Measurements from ENCODE around the gene VSIR.

The VSIR gene

DNA sequence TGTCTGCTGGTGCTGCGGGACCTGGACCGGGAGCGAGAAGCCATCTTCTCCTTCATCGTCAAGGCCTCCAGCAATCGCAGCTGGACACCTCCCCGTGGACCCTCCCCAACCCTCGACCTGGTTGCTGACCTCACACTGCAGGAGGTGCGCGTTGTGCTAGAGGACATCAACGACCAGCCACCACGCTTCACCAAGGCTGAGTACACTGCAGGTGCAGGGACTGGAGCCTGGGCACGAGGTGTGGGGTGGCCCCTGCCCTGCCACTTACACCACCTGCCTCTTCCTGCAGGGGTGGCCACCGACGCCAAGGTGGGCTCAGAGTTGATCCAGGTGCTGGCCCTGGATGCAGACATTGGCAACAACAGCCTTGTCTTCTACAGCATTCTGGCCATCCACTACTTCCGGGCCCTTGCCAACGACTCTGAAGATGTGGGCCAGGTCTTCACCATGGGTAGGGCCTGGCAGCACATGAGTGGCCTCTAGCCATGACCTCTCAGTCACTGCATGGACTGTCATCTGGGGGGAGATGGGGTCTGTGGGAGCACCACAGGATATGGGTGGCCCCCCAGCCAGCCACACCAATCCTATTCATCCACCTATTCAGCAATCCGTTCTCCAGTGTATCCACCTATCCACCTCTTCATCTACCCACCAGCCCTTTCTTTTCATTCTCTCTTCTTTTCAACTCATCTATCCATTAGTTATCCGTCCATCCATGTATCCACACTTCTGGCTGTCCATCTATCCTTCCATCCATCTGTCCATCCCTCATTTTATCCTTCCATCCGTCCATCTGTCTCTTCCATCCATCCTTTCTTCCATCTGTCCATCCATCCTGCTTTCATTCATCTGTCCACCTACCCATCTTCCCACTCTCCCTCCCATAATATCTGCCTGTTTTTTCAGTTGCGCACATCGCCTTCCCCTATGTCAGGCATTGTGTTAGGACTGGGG lies 34.5 kb upstream of the VSIR start:
- Histone ChIP-seq H3K27ac (no peak overlapping the region), H3K4me3 (no peak overlapping the region)

DNA sequence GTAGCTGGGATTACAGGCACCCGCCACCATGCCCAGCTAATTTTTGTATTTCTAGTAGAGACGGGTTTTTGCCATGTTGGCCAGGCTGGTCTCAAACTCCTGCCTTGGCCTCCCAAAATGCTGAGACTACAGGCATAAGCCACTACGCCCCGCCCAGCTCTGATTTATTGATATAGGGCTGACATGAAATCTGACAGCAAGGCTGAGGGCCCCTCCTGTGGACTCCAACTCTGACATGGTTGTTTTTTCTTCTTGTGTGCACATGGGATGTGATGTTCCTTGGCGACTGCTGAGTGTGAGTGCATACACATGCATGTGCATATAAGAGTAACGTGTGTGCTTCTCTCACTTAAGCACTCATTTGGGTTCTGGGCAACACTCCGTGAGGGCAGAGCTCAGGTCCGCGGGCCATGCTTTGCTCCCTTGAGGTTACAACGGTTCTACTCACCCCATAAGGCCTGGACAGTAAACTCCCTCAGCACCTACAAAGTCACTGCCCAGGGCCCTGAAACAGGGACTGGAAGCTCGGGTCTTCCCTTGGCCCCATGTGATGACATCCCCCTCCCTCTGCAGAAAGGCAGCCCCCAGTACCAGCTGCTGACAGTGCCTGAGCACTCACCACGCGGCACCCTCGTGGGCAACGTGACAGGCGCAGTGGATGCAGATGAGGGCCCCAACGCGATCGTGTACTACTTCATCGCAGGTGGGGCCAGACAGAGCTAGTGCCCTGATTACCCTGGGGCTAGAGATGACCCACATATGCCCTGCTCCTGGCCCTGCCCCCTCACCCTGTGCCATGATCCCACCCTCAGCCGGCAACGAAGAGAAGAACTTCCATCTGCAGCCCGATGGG lies 33.6 kb upstream of the VSIR start:
- Histone ChIP-seq H3K4me3 (no peak overlapping the region), H3K27ac (no peak overlapping the region)

DNA sequence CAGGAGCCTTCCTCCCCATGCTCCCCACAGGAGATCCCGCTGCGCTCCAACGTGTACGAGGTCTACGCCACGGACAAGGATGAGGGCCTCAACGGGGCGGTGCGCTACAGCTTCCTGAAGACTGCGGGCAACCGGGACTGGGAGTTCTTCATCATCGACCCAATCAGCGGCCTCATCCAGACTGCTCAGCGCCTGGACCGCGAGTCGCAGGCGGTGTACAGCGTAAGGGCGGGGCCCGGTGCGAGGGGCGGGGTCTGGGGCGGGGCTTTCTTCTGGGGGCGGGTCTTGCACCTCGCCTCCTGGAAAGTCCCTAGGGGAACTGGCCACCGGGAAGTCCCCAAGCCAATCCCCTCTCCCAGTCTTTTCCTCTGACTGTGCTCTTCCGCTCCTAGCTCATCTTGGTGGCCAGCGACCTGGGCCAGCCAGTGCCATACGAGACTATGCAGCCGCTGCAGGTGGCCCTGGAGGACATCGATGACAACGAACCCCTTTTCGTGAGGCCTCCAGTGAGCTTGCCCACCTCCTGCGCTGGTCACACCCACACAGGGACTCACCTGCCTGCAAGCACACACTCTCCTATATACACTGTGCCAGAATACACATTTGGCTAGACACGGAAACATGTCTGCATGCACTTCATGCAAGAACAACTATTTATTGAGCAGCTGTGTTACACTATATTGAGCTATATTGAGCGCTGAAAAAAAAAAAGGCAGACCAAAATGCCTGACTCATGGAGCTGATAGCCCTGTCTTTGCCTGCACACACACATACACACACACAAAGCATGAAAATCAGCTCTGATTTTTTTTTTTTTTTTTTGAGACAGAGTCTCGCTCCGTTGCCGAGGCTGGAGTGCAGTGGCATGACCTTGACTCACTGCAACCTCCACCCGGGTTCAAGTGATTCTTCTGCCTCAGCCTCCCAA lies 32.7 kb upstream of the VSIR start:
- no peak overlapping the region for H3K27ac ChIP-seq
- no peak overlapping the region for H3K4me3 ChIP-seq

DNA sequence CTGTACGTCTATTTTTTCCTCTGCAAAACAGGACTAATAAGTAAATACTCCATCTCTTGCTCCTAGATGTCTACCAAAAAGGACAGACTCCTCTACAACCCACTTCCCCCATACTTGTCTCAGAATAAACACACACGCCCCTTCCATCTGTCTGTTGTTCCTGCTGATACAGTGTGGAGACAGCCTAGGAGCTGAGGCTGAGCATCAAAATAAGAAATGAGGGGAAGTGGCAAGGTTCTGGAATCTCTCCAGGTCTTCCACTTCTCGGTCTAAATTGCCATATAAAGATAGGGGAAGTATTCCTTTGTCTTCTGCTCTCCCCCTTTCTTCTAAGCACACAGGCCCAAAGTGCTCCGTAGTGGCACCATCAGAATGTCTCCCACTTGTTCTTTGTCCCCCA lies 30.8 kb upstream of the VSIR start:
- Histone ChIP-seq H3K4me3 (no peak overlapping the region), H3K27ac (peak overlapping the region in 1 of 21 experiments; percentile 29)

DNA sequence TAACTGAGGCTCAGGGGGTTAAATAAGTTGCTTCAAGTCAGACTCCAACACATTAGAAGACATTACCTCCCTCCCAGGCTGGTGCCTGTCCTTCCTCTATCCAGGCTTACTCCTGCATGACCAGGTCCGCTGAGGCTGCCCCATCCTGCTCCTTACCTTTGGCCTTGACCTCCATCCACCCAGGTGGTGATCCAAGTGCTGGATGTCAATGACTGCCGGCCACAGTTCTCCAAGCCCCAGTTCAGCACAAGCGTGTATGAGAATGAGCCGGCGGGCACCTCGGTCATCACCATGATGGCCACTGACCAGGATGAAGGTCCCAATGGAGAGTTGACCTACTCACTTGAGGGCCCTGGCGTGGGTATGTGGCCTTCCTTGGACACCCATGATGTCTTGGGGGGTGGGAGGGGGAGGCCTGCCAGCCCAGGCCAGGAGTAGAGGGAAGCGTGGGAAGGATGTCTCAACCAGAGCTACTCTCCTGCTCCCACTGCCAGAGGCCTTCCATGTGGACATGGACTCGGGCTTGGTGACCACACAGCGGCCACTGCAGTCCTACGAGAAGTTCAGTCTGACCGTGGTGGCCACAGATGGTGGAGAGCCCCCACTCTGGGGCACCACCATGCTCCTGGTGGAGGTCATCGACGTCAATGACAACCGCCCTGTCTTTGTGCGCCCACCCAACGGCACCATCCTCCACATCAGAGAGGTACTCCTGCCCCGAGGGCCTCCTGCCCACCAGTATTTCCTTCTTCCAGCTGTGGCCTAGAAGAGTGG lies 29.6 kb upstream of the VSIR start:
- no peak overlapping the region for H3K27ac ChIP-seq
- no peak overlapping the region for H3K4me3 ChIP-seq

DNA sequence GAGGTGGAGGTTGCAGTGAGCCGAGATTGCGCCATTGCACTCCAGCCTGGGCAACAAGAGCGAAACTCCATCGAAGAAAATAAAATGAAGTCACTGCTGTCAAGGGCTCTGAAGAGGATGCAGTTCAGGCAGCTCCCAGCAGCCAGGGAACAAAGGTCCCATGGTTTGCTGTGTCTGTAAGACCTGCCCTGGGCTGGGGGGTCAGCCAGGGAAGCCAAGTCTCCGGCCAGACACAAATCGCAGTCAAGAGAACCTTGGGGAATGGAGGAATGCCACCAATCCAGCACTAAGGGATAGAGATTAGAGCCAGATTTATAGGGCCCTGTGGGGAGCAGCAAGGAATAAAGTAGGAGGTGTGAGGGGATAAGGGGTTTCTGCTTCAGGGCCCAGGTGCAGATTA lies 28.9 kb upstream of the VSIR start:
- no peak overlapping the region for H3K27ac ChIP-seq
- H3K4me3 ChIP-seq, result no peak overlapping the region

DNA sequence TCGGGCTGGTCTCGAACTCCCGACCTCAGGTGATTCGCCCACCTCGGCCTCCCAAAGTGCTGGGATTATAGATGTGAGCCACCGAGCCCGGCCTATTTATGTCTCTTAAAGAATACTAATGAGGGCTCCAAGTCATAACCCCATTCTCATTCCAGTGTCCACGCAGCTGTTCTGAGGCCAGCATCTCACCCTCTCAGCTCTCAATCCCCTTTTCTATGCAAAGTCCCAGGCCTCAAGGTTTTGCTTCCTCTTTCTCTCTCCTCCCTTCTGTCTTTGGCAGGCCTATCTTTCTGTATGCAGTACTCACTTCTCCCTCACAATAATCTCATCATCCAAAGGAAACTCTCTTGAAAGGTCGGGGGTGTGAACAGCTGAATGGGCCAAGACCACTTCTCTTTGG lies 28.0 kb upstream of the VSIR start:
- Histone ChIP-seq H3K4me3 (no peak overlapping the region), H3K27ac (no peak overlapping the region)

DNA sequence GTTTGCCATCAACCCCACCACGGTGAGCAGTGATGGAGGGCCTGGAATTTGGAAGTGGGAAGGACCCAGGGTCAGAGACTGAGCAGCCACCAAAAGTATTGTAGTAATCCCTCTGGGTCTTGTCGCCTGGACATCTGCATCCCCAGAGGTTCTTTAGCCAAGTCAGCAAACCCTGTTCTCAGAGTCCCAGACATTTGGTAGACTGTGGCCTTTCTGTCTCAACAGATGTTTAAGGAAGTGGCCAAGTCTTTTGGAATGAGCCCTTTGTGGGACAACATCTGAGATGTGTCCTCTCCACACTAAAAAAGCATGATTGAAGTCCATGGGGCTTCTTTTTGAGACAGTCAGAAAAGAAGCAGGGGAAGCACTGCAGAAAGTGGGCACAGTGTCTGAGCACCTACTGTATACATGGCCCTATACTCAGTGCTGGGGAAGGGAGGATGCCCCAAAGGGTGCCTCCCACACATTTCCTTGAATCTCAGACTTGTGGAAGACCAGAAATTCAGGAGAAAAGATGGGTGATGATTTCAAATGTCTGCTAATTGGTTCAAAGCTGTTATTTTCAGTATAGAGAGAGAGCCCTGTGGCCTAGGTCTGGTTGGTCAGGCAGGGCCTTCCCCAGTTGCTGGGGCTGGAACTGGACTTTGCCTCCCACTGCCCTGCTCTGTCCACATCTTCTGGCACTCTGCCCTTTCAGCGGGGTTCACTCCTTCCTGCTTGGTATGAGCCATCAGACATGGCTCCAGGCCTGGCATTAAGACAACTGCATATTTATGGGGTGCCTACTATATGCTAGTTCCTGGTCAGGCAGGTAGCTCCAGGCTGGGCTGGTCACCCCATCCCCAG lies 26.5 kb upstream of the VSIR start:
- H3K27ac ChIP-seq, result no peak overlapping the region
- no peak overlapping the region for H3K4me3 ChIP-seq

DNA sequence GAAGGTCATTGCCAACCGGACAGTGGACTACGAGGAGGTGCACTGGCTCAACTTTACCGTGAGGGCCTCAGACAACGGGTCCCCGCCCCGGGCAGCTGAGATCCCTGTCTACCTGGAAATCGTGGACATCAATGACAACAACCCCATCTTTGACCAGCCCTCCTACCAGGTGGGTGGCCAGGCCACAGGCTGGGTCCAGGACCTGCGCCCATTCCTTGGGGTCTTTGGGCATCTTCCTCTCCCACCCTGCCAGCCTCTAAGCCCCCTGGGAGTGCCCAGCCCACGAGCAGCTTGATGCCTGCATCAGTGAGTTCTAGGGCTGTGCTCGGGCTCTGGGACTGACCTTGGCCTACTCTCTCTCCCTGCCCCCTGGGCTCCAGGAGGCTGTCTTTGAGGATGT lies 25.8 kb upstream of the VSIR start:
- no peak overlapping the region for H3K4me3 ChIP-seq
- H3K27ac ChIP-seq, result no peak overlapping the region

DNA sequence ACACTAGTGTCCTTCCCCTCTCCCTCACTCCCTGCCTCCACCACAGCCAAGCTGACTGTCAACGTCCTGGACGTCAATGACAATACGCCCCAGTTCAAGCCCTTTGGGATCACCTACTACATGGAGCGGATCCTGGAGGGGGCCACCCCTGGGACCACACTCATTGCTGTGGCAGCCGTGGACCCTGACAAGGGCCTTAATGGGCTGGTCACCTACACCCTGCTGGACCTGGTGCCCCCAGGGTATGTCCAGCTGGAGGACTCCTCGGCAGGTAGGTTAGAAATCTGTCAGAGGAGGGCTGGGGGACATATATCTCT lies 24.9 kb upstream of the VSIR start:
- no peak overlapping the region for H3K4me3 ChIP-seq
- H3K27ac ChIP-seq, result no peak overlapping the region

DNA sequence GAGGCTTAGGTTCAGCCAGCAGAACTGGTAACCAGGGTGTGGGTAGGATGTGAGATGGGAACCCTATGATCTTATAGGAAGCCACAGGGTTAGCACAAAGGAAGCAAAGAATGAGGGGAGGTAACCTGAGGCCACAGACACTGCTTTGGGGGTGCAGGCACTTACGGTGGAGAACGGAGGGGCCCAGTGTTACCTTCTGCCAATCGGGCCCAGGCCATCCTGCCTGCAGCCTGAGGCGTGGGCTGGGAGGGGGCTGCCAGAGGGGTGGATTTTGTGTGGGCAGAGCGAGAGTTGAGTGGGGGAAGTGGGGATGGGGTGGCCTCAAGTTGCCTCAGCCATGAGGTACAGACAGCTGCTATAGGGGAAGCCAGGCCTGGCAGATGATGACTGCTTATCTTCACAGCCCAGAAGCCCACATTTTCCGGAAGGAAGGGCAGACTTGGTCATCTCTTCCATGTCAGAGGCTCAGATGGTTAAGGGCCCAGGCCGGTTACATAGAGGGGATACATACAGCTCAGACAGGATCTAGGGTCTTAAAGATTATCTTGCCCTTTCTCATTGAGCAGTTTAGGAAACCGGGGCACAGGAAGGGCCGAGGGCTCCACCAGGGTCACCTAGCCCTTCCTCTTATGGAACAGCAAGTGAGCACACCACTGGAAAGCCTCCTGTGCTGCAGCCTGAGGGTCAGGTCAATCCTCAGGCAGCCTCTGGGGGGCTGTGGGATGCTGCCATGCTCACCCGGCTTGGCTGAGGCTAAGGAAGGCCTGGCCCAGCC lies 24.4 kb upstream of the VSIR start:
- H3K4me3 ChIP-seq, result no peak overlapping the region
- H3K27ac ChIP-seq, result no peak overlapping the region

DNA sequence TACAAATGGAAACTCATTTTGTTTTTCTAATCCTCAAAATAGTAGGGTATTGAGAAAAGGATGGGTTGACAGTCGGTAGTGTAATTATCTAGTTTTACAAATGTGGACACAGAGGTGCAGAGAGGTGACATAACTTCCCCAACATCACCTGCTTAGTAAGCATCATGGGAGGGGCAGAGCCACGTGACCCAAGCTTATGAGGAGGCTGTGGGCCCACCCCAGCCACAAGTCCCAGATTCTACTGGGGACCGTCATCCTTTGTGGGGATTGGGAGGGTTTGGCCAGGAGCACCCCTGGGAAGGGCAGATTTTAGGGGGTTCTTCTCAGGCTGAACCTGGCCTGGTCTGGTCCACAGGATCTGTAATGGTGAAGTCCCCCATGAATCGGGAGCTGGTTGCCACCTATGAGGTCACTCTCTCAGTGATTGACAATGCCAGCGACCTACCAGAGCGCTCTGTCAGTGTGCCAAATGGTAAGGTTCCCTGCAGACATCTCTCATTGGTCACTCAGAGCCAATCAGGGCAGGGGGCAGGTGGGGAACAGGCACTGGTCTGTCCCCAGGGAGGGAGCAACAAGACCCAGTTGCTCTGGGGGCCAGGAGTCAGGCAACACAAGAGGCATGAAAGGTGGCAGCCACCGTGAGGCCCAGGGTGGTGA lies 23.6 kb upstream of the VSIR start:
- no peak overlapping the region for H3K27ac ChIP-seq
- H3K4me3 ChIP-seq, result no peak overlapping the region

DNA sequence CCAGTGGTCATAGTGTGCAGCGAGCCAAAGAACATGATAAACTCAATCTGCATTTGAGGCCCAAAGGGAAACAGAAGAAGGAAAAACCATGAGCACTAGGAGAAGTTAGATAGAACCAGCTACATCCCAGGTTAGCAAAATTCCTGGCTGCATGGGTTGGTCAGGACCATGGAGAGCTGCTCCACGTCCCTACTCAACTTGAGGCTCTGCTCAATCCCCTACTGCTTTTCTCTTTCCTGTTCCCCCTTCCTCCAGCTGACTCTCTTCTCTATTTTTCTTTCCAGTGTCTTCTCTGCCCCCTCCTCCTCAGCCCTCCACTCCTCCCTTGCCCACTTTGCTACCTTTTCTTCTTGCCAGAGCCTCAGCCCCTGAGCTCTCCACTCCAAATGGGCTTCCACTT lies 21.9 kb upstream of the VSIR start:
- Histone ChIP-seq H3K4me3 (no peak overlapping the region), H3K27ac (no peak overlapping the region)

DNA sequence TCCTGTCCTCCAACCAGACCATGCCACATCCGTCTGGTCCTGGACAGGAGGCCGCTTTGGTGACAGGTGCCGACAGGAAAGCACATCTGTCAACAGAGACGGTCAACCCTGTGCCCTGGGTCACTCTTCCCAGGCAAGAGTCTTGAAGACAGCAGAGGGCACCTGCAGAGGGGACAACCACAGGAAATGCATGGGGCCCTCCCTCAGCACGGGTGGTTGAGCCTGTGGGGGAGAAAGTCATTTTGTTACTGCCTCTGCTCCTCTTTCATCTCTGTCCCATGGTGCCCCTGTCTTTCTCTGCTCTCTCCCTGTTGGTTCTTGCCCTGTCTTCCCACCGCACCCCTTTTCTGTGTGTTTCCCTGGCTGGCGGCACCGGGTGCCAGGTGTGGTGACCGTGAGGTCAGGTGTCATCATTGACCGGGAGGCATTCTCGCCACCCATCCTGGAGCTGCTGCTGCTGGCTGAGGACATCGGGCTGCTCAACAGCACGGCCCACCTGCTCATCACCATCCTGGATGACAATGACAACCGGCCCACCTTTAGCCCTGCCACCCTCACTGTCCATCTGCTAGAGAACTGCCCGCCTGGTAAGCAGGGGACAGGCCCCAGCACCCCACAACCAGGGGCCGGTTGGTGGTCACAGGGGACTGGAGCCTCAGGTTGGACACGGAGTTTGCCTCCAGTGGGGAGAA lies 17.6 kb upstream of the VSIR start:
- no peak overlapping the region for H3K27ac ChIP-seq
- H3K4me3 ChIP-seq, result no peak overlapping the region

DNA sequence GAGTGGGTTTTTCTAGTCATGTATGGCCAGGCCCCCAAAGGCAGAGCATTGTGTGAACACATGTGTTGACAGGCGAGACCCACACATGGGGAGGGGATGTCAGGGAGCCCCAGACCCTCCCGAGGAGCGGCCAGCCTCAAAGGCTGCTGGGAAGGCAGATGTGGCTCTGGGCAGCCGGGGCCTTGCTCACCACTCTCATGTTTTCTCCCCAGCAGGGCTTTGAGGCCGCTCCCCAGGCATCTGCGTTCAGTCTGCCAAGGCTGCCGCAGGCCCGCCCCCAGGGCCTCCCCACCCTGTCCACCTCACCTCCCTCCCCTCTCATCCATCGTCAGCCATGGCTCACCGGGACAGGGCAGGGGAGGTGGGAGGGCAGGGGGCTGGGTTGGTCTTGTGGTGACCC lies 16.6 kb upstream of the VSIR start:
- no peak overlapping the region for H3K27ac ChIP-seq
- H3K4me3 ChIP-seq, result no peak overlapping the region

DNA sequence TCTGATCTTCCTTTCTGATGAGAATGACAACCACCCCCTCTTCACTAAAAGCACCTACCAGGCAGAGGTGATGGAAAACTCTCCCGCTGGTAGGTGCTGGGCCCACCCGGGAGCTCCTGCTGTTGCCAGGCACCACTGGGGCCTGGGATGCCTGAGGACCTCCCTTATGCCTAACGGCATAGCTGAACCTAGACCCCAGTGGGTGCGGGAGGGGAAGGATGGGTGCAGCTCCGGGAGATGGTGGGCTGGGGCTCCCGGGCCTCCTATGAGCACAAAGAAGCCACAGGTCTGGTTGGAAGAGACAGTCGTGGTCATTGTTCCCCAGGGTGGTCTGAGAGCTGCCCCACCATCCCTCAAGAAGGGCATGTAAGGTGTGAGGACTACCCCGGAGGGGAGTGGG lies 15.6 kb upstream of the VSIR start:
- Histone ChIP-seq H3K27ac (no peak overlapping the region), H3K4me3 (no peak overlapping the region)

Data from skin epidermis (tissue), 12 donors.